ENCODE measurements around the gene CTPS1.

- TF ChIP-seq CTCF (optimal IDR thresholded peaks at IDR 0.05 in 1 of 3, IDR thresholded peaks at IDR 0.05 in 1 of 3, conservative IDR thresholded peaks at IDR 0.05 in 1 of 3; ENCODE audit: extremely low read depth in 1 of 3, insufficient read depth in 2 of 3, low read length in 3 of 3): no peak
- TF ChIP-seq EZH2 (IDR thresholded peaks at IDR 0.05; ENCODE audit: low read length): no peak
Measured at GRCh38 chr1:40984531-40984930, 5.0 kb downstream of the CTPS1 start.

Data from keratinocyte (primary cell).